Measurements from ENCODE around the gene UNKL. TPM values are rescaled to one million over a fixed set of nuclear protein-coding genes. Genes with fewer than 3 reads are reported as not detected.

The UNKL gene
- polyA plus RNA-seq (2012; ENCODE audit: insufficient read length, low read depth): 15.2 TPM

GRCh38 chr16:1414532-1415260 is at the start of gene UNKL:
UNKL (minus strand) TSS chr16:1414704; CDS start chr16:1414691, 13 bp downstream.
- TF ChIP-seq, protein P1, sequence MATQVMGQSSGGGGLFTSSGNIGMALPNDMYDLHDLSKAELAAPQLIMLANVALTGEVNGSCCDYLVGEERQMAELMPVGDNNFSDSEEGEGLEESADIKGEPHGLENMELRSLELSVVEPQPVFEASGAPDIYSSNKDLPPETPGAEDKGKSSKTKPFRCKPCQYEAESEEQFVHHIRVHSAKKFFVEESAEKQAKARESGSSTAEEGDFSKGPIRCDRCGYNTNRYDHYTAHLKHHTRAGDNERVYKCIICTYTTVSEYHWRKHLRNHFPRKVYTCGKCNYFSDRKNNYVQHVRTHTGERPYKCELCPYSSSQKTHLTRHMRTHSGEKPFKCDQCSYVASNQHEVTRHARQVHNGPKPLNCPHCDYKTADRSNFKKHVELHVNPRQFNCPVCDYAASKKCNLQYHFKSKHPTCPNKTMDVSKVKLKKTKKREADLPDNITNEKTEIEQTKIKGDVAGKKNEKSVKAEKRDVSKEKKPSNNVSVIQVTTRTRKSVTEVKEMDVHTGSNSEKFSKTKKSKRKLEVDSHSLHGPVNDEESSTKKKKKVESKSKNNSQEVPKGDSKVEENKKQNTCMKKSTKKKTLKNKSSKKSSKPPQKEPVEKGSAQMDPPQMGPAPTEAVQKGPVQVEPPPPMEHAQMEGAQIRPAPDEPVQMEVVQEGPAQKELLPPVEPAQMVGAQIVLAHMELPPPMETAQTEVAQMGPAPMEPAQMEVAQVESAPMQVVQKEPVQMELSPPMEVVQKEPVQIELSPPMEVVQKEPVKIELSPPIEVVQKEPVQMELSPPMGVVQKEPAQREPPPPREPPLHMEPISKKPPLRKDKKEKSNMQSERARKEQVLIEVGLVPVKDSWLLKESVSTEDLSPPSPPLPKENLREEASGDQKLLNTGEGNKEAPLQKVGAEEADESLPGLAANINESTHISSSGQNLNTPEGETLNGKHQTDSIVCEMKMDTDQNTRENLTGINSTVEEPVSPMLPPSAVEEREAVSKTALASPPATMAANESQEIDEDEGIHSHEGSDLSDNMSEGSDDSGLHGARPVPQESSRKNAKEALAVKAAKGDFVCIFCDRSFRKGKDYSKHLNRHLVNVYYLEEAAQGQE (IDR thresholded peaks at IDR 0.05; ENCODE audit: insufficient read depth in 1 of 2, low read depth in 2 of 2, low read length in 2 of 2): no peak
- TF ChIP-seq FOXP2 (optimal IDR thresholded peaks at IDR 0.05; ENCODE audit: borderline replicate concordance, extremely low read depth, extremely low read length, insufficient read depth) (no peak), SIN3A (IDR thresholded peaks at IDR 0.05; ENCODE audit: borderline replicate concordance, insufficient read depth, low read length) (no peak), TAF1 (IDR thresholded peaks at IDR 0.05; ENCODE audit: borderline replicate concordance, insufficient read depth, low read length) (no peak), POLR2AphosphoS5 (IDR thresholded peaks at IDR 0.05; ENCODE audit: low read depth, low read length) (no peak)

- no peak for TF ChIP-seq POLR2AphosphoS5 (IDR thresholded peaks at IDR 0.05; ENCODE audit: low read depth, low read length)
- TF ChIP-seq, protein P1 (IDR thresholded peaks at IDR 0.05; ENCODE audit: insufficient read depth in 1 of 2, low read depth in 2 of 2, low read length in 2 of 2): no peak
- no peak for TF ChIP-seq TAF1 (IDR thresholded peaks at IDR 0.05; ENCODE audit: borderline replicate concordance, insufficient read depth, low read length)
- no peak for TF ChIP-seq SIN3A (IDR thresholded peaks at IDR 0.05; ENCODE audit: borderline replicate concordance, insufficient read depth, low read length)
- TF ChIP-seq FOXP2 (optimal IDR thresholded peaks at IDR 0.05; ENCODE audit: borderline replicate concordance, extremely low read depth, extremely low read length, insufficient read depth): no peak
Observed at GRCh38 chr16:1461146-1461545, 46.6 kb upstream of the UNKL start.

DNA sequence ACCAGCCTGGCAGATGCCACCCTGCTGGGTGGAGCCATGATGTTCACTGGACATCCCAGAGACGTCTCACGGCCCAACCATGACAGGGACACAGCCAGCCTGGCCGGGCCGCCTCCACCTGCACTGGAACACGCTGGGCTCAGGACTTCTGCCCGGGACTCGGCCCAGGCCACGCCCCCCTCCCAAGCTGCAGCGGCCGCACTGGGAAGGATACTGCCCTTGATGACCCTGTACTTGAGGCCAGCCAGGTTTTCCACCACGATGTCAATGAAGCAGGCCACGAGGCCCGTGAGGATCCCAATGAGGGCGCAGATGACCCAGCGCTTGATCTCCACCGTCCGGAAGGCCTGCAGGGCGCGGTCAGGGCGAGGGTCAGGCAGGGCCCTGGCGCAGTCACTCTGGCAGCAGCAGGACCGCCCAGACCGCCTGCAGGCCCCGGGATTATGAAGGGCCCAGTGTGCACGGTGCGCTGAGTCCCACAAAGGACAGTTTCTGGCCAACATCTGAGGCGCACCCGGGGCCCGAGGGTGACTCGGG is 46.2 kb upstream of the UNKL start:
- TF ChIP-seq POLR2AphosphoS5 (IDR thresholded peaks at IDR 0.05; ENCODE audit: low read depth, low read length): no peak
- TF ChIP-seq FOXP2 (optimal IDR thresholded peaks at IDR 0.05; ENCODE audit: borderline replicate concordance, extremely low read depth, extremely low read length, insufficient read depth): no peak
- no peak for TF ChIP-seq SIN3A (IDR thresholded peaks at IDR 0.05; ENCODE audit: borderline replicate concordance, insufficient read depth, low read length)
- TF ChIP-seq, protein P1 (IDR thresholded peaks at IDR 0.05; ENCODE audit: insufficient read depth in 1 of 2, low read depth in 2 of 2, low read length in 2 of 2): no peak
- no peak for TF ChIP-seq TAF1 (IDR thresholded peaks at IDR 0.05; ENCODE audit: borderline replicate concordance, insufficient read depth, low read length)

DNA sequence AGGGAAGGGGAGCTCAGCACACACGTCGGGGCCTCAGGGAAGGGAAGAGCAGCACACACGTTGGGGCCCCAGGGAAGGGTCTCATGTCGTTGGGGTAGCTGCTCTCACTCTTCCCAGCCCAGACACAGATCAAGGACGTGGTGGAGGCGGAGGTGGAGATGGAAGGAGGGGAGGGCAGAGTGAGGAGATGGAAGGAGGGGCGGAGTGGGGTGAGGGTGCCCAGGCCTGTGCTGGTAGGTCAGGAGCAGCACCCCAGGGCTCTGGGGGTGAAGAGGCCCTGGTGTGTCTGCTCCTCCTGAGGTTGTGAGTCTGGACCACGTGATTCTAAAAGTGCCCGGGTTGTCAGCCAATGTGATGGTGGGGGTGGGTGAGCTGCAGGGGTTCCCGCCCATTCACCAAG is 45.5 kb upstream of the UNKL start:
- TF ChIP-seq SIN3A (IDR thresholded peaks at IDR 0.05; ENCODE audit: borderline replicate concordance, insufficient read depth, low read length): no peak
- TF ChIP-seq TAF1 (IDR thresholded peaks at IDR 0.05; ENCODE audit: borderline replicate concordance, insufficient read depth, low read length): no peak
- TF ChIP-seq POLR2AphosphoS5 (IDR thresholded peaks at IDR 0.05; ENCODE audit: low read depth, low read length): no peak
- no peak for TF ChIP-seq FOXP2 (optimal IDR thresholded peaks at IDR 0.05; ENCODE audit: borderline replicate concordance, extremely low read depth, extremely low read length, insufficient read depth)
- TF ChIP-seq, protein P1 (IDR thresholded peaks at IDR 0.05; ENCODE audit: insufficient read depth in 1 of 2, low read depth in 2 of 2, low read length in 2 of 2): no peak
